Thyroid gland (tissue), 4 donors: Measurements from ENCODE around the gene KDM8. TPM values are rescaled to one million over a fixed set of nuclear protein-coding genes. Genes with fewer than 3 reads are reported as not detected.

Source experiments
- DNase-seq, 2 donors: peaks; one replicate each; pipeline ENCODE4 v3.0.0-alpha.2; 2019
- H3K27ac ChIP-seq, 3 donors: fragments of 200-600 bp; sonication (generic); 1 replicate in 2 of 3; 2 replicates in 1 of 3; pipeline ENCODE4 v1.5.1; 2016 to 2019; ENCODE audit warnings: mild to moderate bottlenecking in 1 of 3, moderate library complexity in 1 of 3
- H3K27me3 ChIP-seq: fragments of 200-600 bp; sonication (generic); one replicate; pipeline ENCODE4 v1.5.1; 2019
- H3K36me3 ChIP-seq, 2 donors: fragments of 200-600 bp; sonication (generic); one replicate each; pipeline ENCODE4 v1.5.1; 2016 to 2019
- H3K4me1 ChIP-seq, 2 donors: fragments of 200-600 bp; sonication (generic); one replicate each; pipeline ENCODE4 v1.5.1; 2017 to 2019
- H3K4me3 ChIP-seq, 3 donors: fragments of 200-600 bp; sonication (generic); replicated peaks in 1 of 3; 1 replicate in 2 of 3; 2 replicates in 1 of 3; pipeline ENCODE4 v1.5.1; 2016; ENCODE audit warnings: mild to moderate bottlenecking in 1 of 3
- H3K9me3 ChIP-seq: fragments of 200-600 bp; sonication (generic); one replicate; pipeline ENCODE4 v1.5.1; 2017
- POLR2A ChIP-seq, 2 donors: fragments of 450-650 bp; IDR thresholded peaks; one replicate each; pipeline ENCODE4 v1.6.1; 2017; ENCODE audit warnings: antibody characterized with exemption in 2 of 2, mild to moderate bottlenecking in 2 of 2, moderate library complexity in 1 of 2
- WGBS, 2 donors: methylation state at CpG; one replicate each; pipeline ENCODE4 v1.1.5; 2017; 5-methylcytosine and 5-hydroxymethylcytosine counted together
- intact Hi-C: fragments of 100-400 bp; cut with DNase I; formaldehyde crosslinking; loops from one replicate; pipeline ENCODE4 v1.15.1; 2023
- total RNA-seq, 4 donors: library from RNA; depleted of rRNA; stranded (reverse); fragments of >200 nt; gene quantifications; one replicate each; pipeline ENCODE4 v1.2.3, GENCODE V29; 2016
- TF ChIP-seq, protein P1 (sequence below), 6 experiments: fragments of 200-600 bp in 3 of 6; fragments of 450-650 bp in 3 of 6; sonication (generic) in 3 of 6; IDR thresholded peaks; one replicate each; pipeline ENCODE4 v1.5.1; 2016 to 2019; ENCODE audit warnings: antibody characterized with exemption in 6 of 6, mild to moderate bottlenecking in 2 of 6, inconsistent platforms in 1 of 6, moderate library complexity in 1 of 6

The KDM8 gene
- total RNA-seq, 4 donors from 2014 or later: 5.6 to 14.9 (median 9.6) TPM

DNA sequence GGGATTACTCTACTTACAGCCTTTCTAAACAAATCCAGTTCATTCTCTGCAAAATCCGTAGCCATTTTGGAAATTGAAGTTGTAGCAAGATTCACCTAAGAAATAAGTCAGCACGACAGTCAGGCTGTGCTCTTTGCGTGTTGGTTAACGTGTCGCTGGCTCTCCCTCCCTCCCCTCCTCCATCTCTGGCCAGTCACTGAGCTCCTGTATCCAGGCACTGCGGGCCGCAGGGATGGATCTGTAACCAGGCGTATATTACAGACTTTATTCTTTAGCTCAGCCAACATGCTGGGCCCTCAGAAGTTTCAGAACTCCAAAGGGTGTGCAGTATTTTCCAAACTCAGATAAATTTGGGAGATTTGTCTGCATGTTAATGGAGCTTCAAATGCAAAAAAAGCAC, 30.8 kb downstream of the KDM8 start:
- Histone ChIP-seq H3K4me3 (no peak overlapping the region), H3K4me1 (peaks cover 7 to 30% of the 10 kb centered on the region in 2 donors), H3K27me3 (no peaks in the 10 kb centered on the region), H3K36me3 (peaks cover 8 to 12% of the 10 kb centered on the region in 2 donors), H3K27ac (peak overlapping the region in 1 of 3 donors; percentile 71), H3K9me3 (no peaks in the 10 kb centered on the region)
- no peak for DNase-seq
- intact Hi-C loops: loop anchor here (5.0 kb wide), 2 partner anchors 52 to 128 kb away; no protein-coding TSS in a partner anchor
- TF ChIP-seq, protein P1, sequence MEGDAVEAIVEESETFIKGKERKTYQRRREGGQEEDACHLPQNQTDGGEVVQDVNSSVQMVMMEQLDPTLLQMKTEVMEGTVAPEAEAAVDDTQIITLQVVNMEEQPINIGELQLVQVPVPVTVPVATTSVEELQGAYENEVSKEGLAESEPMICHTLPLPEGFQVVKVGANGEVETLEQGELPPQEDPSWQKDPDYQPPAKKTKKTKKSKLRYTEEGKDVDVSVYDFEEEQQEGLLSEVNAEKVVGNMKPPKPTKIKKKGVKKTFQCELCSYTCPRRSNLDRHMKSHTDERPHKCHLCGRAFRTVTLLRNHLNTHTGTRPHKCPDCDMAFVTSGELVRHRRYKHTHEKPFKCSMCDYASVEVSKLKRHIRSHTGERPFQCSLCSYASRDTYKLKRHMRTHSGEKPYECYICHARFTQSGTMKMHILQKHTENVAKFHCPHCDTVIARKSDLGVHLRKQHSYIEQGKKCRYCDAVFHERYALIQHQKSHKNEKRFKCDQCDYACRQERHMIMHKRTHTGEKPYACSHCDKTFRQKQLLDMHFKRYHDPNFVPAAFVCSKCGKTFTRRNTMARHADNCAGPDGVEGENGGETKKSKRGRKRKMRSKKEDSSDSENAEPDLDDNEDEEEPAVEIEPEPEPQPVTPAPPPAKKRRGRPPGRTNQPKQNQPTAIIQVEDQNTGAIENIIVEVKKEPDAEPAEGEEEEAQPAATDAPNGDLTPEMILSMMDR (IDR thresholded peaks at IDR 0.05): no peak
- WGBS, 2 donors: 75 to 95% methylated on average over 8 of the region's 8 CpGs

DNA sequence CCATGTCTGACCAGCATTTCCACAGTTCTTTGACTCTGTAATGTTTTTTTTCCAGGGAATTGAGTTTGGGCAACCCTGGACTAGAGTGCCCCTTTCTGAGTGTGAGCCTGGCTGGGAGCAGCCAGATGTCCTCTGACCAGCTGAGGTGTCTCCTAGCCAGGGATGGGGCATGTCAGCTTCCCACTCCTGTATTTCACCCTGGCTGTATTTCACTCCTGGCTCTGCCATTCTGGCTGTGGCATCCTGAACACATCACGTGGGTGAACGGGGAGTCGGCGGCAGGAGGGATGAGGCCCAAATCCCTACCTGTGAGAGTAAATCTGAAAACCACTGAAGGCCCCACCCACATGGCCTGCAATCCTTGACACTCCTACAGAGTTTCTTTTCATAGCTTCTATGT, 31.3 kb downstream of the KDM8 start:
- TF ChIP-seq, protein P1 (IDR thresholded peaks at IDR 0.05): no peak
- TF ChIP-seq POLR2A (IDR thresholded peaks at IDR 0.05): no peak
- H3K36me3 ChIP-seq: peaks cover 8 to 12% of the 10 kb centered on the region in 2 donors
- no peaks in the 10 kb centered on the region for H3K9me3 ChIP-seq
- H3K4me3 ChIP-seq: no peak overlapping the region
- peak overlapping the region in 1 of 3 donors; percentile 71 for H3K27ac ChIP-seq
- 33 to 41% methylated on average over 4 of the region's 4 CpGs for WGBS, 2 donors
- intact Hi-C loops: loop anchor here (5.0 kb wide), 3 partner anchors 52 to 228 kb away; no protein-coding TSS in a partner anchor
- H3K27me3 ChIP-seq: no peaks in the 10 kb centered on the region
- no peak for DNase-seq
- peaks cover 7 to 30% of the 10 kb centered on the region in 2 donors for H3K4me1 ChIP-seq

DNA sequence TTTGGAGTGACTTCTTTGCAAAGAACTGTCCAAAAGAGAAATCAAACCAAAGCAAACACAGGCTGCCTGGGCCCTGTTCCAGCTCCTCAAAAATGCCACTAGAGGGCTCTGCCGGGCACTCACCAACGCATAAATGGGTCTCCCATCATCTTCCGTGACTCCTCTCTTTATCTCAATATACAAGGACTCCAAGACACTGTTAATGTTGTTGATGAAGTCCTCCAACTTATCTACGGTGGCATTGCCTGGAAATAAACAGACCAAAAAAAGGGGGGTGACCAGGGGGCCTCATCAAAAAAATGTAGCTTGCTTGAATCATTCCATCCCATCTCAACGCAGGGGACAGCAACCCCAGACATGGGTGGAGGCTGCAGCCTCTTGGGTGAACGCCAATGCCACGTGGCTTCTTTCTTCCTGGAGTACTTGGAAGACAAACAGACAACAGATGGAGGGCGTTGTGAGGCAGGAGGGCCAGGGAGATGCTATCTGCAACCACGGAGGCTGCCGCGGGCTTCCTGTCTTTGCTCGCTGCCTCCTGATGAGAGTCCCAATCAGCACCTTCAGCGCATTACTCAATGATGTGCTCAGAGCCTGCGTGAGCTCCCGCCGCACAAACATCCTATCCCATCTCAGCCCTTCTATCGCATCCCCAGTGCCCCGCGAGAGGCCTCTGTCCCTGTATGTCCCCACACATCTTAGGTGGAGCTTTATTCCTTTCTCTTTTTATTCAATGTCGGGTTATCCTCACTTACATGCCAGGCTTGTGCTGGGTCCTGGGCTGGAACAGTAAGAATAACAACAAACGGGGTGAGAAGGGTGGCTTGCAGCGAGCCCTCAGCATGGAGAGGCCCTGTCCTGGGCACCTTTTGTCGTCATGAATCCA, 32.0 kb downstream of the KDM8 start:
- peak; percentile 72 to 76 for DNase-seq
- intact Hi-C loops: loop anchor here (5.0 kb wide), 1 partner anchor 227 kb away; no protein-coding TSS in a partner anchor
- Histone ChIP-seq H3K27ac (peak overlapping the region in 2 of 3 donors; percentile 57 to 71), H3K36me3 (peaks cover 8 to 12% of the 10 kb centered on the region in 2 donors), H3K4me1 (peaks cover 7 to 30% of the 10 kb centered on the region in 2 donors), H3K27me3 (no peaks in the 10 kb centered on the region), H3K4me3 (no peak overlapping the region), H3K9me3 (no peaks in the 10 kb centered on the region)
- whole genome bisulfite sequencing, 2 donors: 46 to 48% methylated on average over 23 of the region's 23 CpGs
- TF ChIP-seq, protein P1 (IDR thresholded peaks at IDR 0.05): peak; percentile 55 to 87 (median 68)
- TF ChIP-seq POLR2A (IDR thresholded peaks at IDR 0.05): no peak

DNA sequence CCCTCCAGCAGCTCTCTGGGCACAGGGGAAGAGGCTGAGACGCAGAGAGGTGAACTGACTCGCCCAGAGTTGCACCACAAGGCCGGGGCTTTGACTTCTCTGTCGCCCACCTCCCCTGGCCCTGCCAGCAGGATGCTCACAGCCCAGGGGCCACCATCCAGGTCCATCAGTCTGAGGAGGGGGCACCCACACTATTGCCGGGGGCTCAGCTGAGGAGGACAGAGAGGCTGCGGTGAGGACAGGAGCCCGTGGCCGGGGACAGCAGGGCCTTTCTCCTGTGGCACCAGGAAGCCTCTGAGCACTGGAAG, 32.6 kb downstream of the KDM8 start:
- intact Hi-C loops: loop anchor here (5.0 kb wide), 1 partner anchor 226 kb away; no protein-coding TSS in a partner anchor
- WGBS, 2 donors: 97 to 99% methylated on average over 4 to 8 of the region's 8 CpGs
- Histone ChIP-seq H3K4me3 (no peak overlapping the region), H3K27me3 (no peaks in the 10 kb centered on the region), H3K27ac (peak overlapping the region in 2 of 3 donors; percentile 57 to 71), H3K36me3 (peaks cover 2 to 12% of the 10 kb centered on the region in 2 donors), H3K9me3 (no peaks in the 10 kb centered on the region), H3K4me1 (peaks cover 7 to 33% of the 10 kb centered on the region in 2 donors)
- no peak for TF ChIP-seq POLR2A (IDR thresholded peaks at IDR 0.05)
- TF ChIP-seq, protein P1 (IDR thresholded peaks at IDR 0.05): no peak
- DNase-seq: no peak
